ENCODE results near the gene HOPX. TPM values are rescaled to one million over a fixed set of nuclear protein-coding genes. Genes with fewer than 3 reads are reported as not detected.
"Not testable (repeated sequence)": the region's sequence is repeated elsewhere in the genome, so short reads cannot be mapped to it uniquely, and the experiment has no call there.

HOPX gene
- total RNA-seq, 1 donor from 2014 or later, result 3.3 TPM

- Mint-ChIP-seq H3K4me3 (no peak overlapping the region), H3K27ac (no peak overlapping the region), H3K9me3 (peaks cover 4% of the 10 kb centered on the region), H3K27me3 (ENCODE audit: low read depth) (peaks cover 30% of the 10 kb centered on the region), H3K36me3 (no peaks in the 10 kb centered on the region), H3K4me1 (no peaks in the 10 kb centered on the region)
- no peak for DNase-seq (ENCODE audit: low spot score in 2 of 2, unreplicated experiment in 2 of 2)
- no peak for TF ChIP-seq CTCF (IDR thresholded peaks at IDR 0.05; ENCODE audit: unreplicated experiment)
Measured at GRCh38 chr4:56613101-56613862, 67.8 kb downstream of the HOPX start.

GRCh38 chr4:56612282-56612681 is 68.8 kb downstream of the HOPX start:
- Mint-ChIP-seq H3K27me3 (ENCODE audit: low read depth) (peaks cover 33% of the 10 kb centered on the region), H3K4me1 (no peaks in the 10 kb centered on the region), H3K9me3 (peaks cover 5% of the 10 kb centered on the region), H3K27ac (no peak overlapping the region), H3K36me3 (no peaks in the 10 kb centered on the region), H3K4me3 (no peak overlapping the region)
- TF ChIP-seq CTCF (IDR thresholded peaks at IDR 0.05; ENCODE audit: unreplicated experiment), result no peak
- no peak for DNase-seq (ENCODE audit: low spot score in 2 of 2, unreplicated experiment in 2 of 2)

- DNase-seq (ENCODE audit: low spot score in 2 of 2, unreplicated experiment in 2 of 2), result no peak
- Mint-ChIP-seq H3K27ac (no peak overlapping the region), H3K9me3 (peaks cover 5% of the 10 kb centered on the region), H3K4me1 (no peaks in the 10 kb centered on the region), H3K27me3 (ENCODE audit: low read depth) (peaks cover 40% of the 10 kb centered on the region), H3K4me3 (no peak overlapping the region), H3K36me3 (no peaks in the 10 kb centered on the region)
- TF ChIP-seq CTCF (IDR thresholded peaks at IDR 0.05; ENCODE audit: unreplicated experiment), result no peak
Measured at GRCh38 chr4:56611501-56611900, 69.6 kb downstream of the HOPX start.

GRCh38 chr4:56610170-56610569 is 70.9 kb downstream of the HOPX start:
- DNase-seq (ENCODE audit: low spot score in 2 of 2, unreplicated experiment in 2 of 2); H3K4me3 Mint-ChIP-seq; H3K4me1 Mint-ChIP-seq; H3K36me3 Mint-ChIP-seq; H3K27ac Mint-ChIP-seq; H3K9me3 Mint-ChIP-seq: not testable (repeated sequence)
- H3K27me3 Mint-ChIP-seq (ENCODE audit: low read depth), result peaks cover 49% of the 10 kb centered on the region

- no peak for TF ChIP-seq CTCF (IDR thresholded peaks at IDR 0.05; ENCODE audit: unreplicated experiment)
- no peaks in the 10 kb centered on the region for H3K4me1 Mint-ChIP-seq
- no peak for DNase-seq (ENCODE audit: low spot score in 2 of 2, unreplicated experiment in 2 of 2)
- H3K27me3 Mint-ChIP-seq (ENCODE audit: low read depth), result peaks cover 66% of the 10 kb centered on the region
- peaks cover 5% of the 10 kb centered on the region for H3K9me3 Mint-ChIP-seq
- H3K36me3 Mint-ChIP-seq, result no peaks in the 10 kb centered on the region
- no peak overlapping the region for H3K4me3 Mint-ChIP-seq
- H3K27ac Mint-ChIP-seq, result no peak overlapping the region
Measured at GRCh38 chr4:56607926-56608325, 73.2 kb downstream of the HOPX start.

- Mint-ChIP-seq H3K27me3 (ENCODE audit: low read depth) (peaks cover 61% of the 10 kb centered on the region), H3K27ac (no peak overlapping the region), H3K36me3 (no peaks in the 10 kb centered on the region), H3K4me1 (no peaks in the 10 kb centered on the region), H3K9me3 (peaks cover 5% of the 10 kb centered on the region), H3K4me3 (no peak overlapping the region)
- DNase-seq (ENCODE audit: low spot score in 2 of 2, unreplicated experiment in 2 of 2), result no peak
- no peak for TF ChIP-seq CTCF (IDR thresholded peaks at IDR 0.05; ENCODE audit: unreplicated experiment)
Measured at GRCh38 chr4:56606385-56606784, 74.7 kb downstream of the HOPX start.

- H3K4me1 Mint-ChIP-seq; H3K4me3 Mint-ChIP-seq; DNase-seq (ENCODE audit: low spot score in 2 of 2, unreplicated experiment in 2 of 2); H3K36me3 Mint-ChIP-seq; H3K27ac Mint-ChIP-seq; H3K9me3 Mint-ChIP-seq: not testable (repeated sequence)
- H3K27me3 Mint-ChIP-seq (ENCODE audit: low read depth), result peaks cover 56% of the 10 kb centered on the region
Measured at GRCh38 chr4:56605464-56605863, 75.6 kb downstream of the HOPX start.

Data from mesothelial cell of epicardium (in vitro differentiated cells).